ENCODE measurements around the gene ABCB8. TPM values are rescaled to one million over a fixed set of nuclear protein-coding genes. Genes with fewer than 3 reads are reported as not detected.

The ABCB8 gene
- total and polyA plus RNA-seq, 9 of the 15 experiments (the other 6 are each of a cell fraction or from before 2014, with no cell fraction given) = 7.6 to 106 (median 36.3) TPM

DNA sequence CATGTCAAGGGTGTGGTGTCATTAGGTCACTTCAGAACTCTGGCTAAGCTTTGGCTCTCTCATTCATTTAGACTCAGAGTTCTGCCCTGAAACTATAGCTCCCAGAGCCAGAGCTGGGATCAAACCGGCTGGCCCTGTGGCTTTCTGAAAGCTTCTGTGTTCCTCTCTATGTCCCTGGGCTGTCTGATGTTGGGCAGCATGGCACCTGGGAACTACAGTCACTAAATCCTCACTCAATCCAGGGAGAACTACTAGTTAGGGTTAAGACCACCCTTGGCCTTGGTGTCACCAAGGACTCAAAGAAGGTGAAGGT lies 17.2 kb upstream of the ABCB8 start:
- WGBS (ENCODE audit: insufficient coverage, low coverage, missing lambda C conversion rate) = 0% methylated on average over 1 of the region's 1 CpG
- peak in 1 of 4 experiments; percentile 69 for DNase-seq (ENCODE audit: extremely low read depth in 1 of 4, low spot score in 3 of 4)
- POLR2A ChIA-PET = interaction anchor here (0.6 to 8.4 kb wide), 11 partner anchors 13 to 190 kb away, joined by 3 to 146 read pairs (median 3); partner anchors contain the start of genes ABCB8, ATG9B and FASTK
- Histone ChIP-seq H3K4me2 (ENCODE audit: insufficient read depth, low read length) (peak overlapping the region; percentile 100), H3K4me1 (replicated peaks in 1 of 2; ENCODE audit: control insufficient read depth in 2 of 2, insufficient read depth in 2 of 2, low read length in 2 of 2) (peaks cover 42 to 81% of the 10 kb centered on the region in 2 experiments), H3K79me2 (ENCODE audit: control insufficient read depth, insufficient read depth, low read length) (peaks cover 45% of the 10 kb centered on the region), H3K9me1 (ENCODE audit: control insufficient read depth, insufficient read depth, low read length) (no peaks in the 10 kb centered on the region), H3K9me3 (replicated peaks; ENCODE audit: control insufficient read depth, insufficient read depth, low read depth, low read length) (no peaks in the 10 kb centered on the region), H3K36me3 (ENCODE audit: control insufficient read depth, insufficient read depth, low read length) (peaks cover 40% of the 10 kb centered on the region; the same call in 2 of the 3 replicates), H2AFZ (ENCODE audit: low read depth, low read length) (peak overlapping the region; percentile 92), H4K20me1 (replicated peaks; ENCODE audit: control insufficient read depth, insufficient read depth, low read length) (no peaks in the 10 kb centered on the region), H3K27me3 (ENCODE audit: control insufficient read depth in 2 of 2, insufficient read depth in 2 of 2, low read length in 2 of 2) (no peaks in the 10 kb centered on the region; a peak in 1 of 5 replicates), H3K27ac (ENCODE audit: extremely low read depth, low read depth, low read length) (peak overlapping the region; percentile 85), H3K4me3 (peak overlapping the region; percentile 57), H3K9ac (ENCODE audit: insufficient read depth in 1 of 2, low read depth in 2 of 2, low read length in 2 of 2) (peak overlapping the region; percentile 77 to 94)
- intact Hi-C loops (cut with micrococcal nuclease) = loop anchor here (10.0 kb wide), 1 partner anchor 164 kb away; no protein-coding TSS in a partner anchor
- peak; percentile 63 for FAIRE-seq
- ATAC-seq = peak; percentile 2
- in situ Hi-C loops (cut with MboI) = no loop called here
- no TSS peak for BruUV-seq (replicated peaks)
- CTCF ChIA-PET (ENCODE audit: low intra/inter-chr PET ratio) = no interaction called here
- TF ChIP-seq, protein P1, sequence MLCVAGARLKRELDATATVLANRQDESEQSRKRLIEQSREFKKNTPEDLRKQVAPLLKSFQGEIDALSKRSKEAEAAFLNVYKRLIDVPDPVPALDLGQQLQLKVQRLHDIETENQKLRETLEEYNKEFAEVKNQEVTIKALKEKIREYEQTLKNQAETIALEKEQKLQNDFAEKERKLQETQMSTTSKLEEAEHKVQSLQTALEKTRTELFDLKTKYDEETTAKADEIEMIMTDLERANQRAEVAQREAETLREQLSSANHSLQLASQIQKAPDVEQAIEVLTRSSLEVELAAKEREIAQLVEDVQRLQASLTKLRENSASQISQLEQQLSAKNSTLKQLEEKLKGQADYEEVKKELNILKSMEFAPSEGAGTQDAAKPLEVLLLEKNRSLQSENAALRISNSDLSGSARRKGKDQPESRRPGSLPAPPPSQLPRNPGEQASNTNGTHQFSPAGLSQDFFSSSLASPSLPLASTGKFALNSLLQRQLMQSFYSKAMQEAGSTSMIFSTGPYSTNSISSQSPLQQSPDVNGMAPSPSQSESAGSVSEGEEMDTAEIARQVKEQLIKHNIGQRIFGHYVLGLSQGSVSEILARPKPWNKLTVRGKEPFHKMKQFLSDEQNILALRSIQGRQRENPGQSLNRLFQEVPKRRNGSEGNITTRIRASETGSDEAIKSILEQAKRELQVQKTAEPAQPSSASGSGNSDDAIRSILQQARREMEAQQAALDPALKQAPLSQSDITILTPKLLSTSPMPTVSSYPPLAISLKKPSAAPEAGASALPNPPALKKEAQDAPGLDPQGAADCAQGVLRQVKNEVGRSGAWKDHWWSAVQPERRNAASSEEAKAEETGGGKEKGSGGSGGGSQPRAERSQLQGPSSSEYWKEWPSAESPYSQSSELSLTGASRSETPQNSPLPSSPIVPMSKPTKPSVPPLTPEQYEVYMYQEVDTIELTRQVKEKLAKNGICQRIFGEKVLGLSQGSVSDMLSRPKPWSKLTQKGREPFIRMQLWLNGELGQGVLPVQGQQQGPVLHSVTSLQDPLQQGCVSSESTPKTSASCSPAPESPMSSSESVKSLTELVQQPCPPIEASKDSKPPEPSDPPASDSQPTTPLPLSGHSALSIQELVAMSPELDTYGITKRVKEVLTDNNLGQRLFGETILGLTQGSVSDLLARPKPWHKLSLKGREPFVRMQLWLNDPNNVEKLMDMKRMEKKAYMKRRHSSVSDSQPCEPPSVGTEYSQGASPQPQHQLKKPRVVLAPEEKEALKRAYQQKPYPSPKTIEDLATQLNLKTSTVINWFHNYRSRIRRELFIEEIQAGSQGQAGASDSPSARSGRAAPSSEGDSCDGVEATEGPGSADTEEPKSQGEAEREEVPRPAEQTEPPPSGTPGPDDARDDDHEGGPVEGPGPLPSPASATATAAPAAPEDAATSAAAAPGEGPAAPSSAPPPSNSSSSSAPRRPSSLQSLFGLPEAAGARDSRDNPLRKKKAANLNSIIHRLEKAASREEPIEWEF (CRISPR knock-in tag; IDR thresholded peaks at IDR 0.05) = 0 out of 2 replicates have a peak, but pooled peaks have one; percentile 1
- no peak for TF ChIP-seq DMBX1 (CRISPR knock-in tag; IDR thresholded peaks at IDR 0.05; ENCODE audit: borderline replicate concordance)
- no peak for TF ChIP-seq ZNF785 (CRISPR knock-in tag; IDR thresholded peaks at IDR 0.05)
- TF ChIP-seq ADNP (tag; IDR thresholded peaks at IDR 0.05) = no peak
- no peak for TF ChIP-seq MED1 (CRISPR knock-in tag; IDR thresholded peaks at IDR 0.05; ENCODE audit: borderline replicate concordance)
- TF ChIP-seq, protein P2, sequence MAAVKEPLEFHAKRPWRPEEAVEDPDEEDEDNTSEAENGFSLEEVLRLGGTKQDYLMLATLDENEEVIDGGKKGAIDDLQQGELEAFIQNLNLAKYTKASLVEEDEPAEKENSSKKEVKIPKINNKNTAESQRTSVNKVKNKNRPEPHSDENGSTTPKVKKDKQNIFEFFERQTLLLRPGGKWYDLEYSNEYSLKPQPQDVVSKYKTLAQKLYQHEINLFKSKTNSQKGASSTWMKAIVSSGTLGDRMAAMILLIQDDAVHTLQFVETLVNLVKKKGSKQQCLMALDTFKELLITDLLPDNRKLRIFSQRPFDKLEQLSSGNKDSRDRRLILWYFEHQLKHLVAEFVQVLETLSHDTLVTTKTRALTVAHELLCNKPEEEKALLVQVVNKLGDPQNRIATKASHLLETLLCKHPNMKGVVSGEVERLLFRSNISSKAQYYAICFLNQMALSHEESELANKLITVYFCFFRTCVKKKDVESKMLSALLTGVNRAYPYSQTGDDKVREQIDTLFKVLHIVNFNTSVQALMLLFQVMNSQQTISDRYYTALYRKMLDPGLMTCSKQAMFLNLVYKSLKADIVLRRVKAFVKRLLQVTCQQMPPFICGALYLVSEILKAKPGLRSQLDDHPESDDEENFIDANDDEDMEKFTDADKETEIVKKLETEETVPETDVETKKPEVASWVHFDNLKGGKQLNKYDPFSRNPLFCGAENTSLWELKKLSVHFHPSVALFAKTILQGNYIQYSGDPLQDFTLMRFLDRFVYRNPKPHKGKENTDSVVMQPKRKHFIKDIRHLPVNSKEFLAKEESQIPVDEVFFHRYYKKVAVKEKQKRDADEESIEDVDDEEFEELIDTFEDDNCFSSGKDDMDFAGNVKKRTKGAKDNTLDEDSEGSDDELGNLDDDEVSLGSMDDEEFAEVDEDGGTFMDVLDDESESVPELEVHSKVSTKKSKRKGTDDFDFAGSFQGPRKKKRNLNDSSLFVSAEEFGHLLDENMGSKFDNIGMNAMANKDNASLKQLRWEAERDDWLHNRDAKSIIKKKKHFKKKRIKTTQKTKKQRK (IDR thresholded peaks at IDR 0.05; ENCODE audit: borderline replicate concordance, low read depth, low read length) = no peak
- no peak for TF ChIP-seq ZKSCAN3 (CRISPR knock-in tag; IDR thresholded peaks at IDR 0.05)
- TF ChIP-seq SLC30A9 (CRISPR knock-in tag; IDR thresholded peaks at IDR 0.05) = no peak
- no peak for TF ChIP-seq TBP (optimal IDR thresholded peaks at IDR 0.05; ENCODE audit: low read depth, low read length)
- no peak for TF ChIP-seq PTBP1 (IDR thresholded peaks at IDR 0.05; ENCODE audit: low read depth, low read length)
- no peak for TF ChIP-seq TEAD1 (CRISPR knock-in tag; IDR thresholded peaks at IDR 0.05)
- TF ChIP-seq GABPB2 (CRISPR knock-in tag; conservative IDR thresholded peaks at IDR 0.05) = no peak
- TF ChIP-seq NR1H2 (CRISPR knock-in tag; IDR thresholded peaks at IDR 0.05) = no peak
- TF ChIP-seq, protein P3, sequence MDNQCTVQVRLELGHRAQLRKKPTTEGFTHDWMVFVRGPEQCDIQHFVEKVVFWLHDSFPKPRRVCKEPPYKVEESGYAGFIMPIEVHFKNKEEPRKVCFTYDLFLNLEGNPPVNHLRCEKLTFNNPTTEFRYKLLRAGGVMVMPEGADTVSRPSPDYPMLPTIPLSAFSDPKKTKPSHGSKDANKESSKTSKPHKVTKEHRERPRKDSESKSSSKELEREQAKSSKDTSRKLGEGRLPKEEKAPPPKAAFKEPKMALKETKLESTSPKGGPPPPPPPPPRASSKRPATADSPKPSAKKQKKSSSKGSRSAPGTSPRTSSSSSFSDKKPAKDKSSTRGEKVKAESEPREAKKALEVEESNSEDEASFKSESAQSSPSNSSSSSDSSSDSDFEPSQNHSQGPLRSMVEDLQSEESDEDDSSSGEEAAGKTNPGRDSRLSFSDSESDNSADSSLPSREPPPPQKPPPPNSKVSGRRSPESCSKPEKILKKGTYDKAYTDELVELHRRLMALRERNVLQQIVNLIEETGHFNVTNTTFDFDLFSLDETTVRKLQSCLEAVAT (IDR thresholded peaks at IDR 0.05) = no peak

Data from K562 (cell line).